ENCODE data around the gene SPIN2B. TPM values are rescaled to one million over a fixed set of nuclear protein-coding genes. Genes with fewer than 3 reads are reported as not detected.
"Not testable (repeated sequence)": the region's sequence is repeated elsewhere in the genome, so short reads cannot be mapped to it uniquely, and the experiment has no call there.

SPIN2B gene
- total RNA-seq, 2 experiments from 2014 or later: 14.2 to 14.3 TPM

- BruUV-seq (replicated peaks): no TSS peak
- Histone ChIP-seq H2AFZ (ENCODE audit: low read length) (no peak overlapping the region), H4K20me1 (ENCODE audit: insufficient read depth, low read length) (no peaks in the 10 kb centered on the region), H3K79me2 (ENCODE audit: insufficient read depth, low read depth, low read length) (peaks cover 6% of the 10 kb centered on the region; the same call in 1 of the 2 replicates), H3K36me3 (ENCODE audit: insufficient read depth, low read length) (no peaks in the 10 kb centered on the region), H3K4me1 (ENCODE audit: insufficient read depth, low read length, poor library complexity, severe bottlenecking) (no peaks in the 10 kb centered on the region), H3K27ac (ENCODE audit: low read depth, low read length, poor library complexity, severe bottlenecking) (no peak overlapping the region), H3K4me2 (ENCODE audit: low read length) (no peak overlapping the region), H3K9me3 (ENCODE audit: low read length) (no peaks in the 10 kb centered on the region), H3K4me3 (ENCODE audit: low read depth, low read length, poor library complexity, severe bottlenecking) (no peak overlapping the region), H3K9me2 (ENCODE audit: insufficient read depth, low read length) (no peaks in the 10 kb centered on the region)
- ChIA-PET POLR2A (no interaction called here), CTCF (ENCODE audit: unreplicated experiment) (no interaction called here)
- no peak for DNase-seq (ENCODE audit: low spot score)
- intact Hi-C loops (cut with micrococcal nuclease; ENCODE audit: unreplicated experiment): no loop called here
- TF ChIP-seq, protein P1, sequence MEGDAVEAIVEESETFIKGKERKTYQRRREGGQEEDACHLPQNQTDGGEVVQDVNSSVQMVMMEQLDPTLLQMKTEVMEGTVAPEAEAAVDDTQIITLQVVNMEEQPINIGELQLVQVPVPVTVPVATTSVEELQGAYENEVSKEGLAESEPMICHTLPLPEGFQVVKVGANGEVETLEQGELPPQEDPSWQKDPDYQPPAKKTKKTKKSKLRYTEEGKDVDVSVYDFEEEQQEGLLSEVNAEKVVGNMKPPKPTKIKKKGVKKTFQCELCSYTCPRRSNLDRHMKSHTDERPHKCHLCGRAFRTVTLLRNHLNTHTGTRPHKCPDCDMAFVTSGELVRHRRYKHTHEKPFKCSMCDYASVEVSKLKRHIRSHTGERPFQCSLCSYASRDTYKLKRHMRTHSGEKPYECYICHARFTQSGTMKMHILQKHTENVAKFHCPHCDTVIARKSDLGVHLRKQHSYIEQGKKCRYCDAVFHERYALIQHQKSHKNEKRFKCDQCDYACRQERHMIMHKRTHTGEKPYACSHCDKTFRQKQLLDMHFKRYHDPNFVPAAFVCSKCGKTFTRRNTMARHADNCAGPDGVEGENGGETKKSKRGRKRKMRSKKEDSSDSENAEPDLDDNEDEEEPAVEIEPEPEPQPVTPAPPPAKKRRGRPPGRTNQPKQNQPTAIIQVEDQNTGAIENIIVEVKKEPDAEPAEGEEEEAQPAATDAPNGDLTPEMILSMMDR (conservative IDR thresholded peaks at IDR 0.05; ENCODE audit: low read length): no peak
- TF ChIP-seq EZH2phosphoT487 (IDR thresholded peaks at IDR 0.05; ENCODE audit: borderline replicate concordance, low read depth, low read length): no peak
These were observed 1.9 kb downstream of the SPIN2B start for GRCh38 chrX:57119416-57119815.

GRCh38 chrX:57117566-57117965, 3.8 kb downstream of the SPIN2B start:
- H3K9me3 ChIP-seq (ENCODE audit: low read length); DNase-seq (ENCODE audit: low spot score); H3K79me2 ChIP-seq (ENCODE audit: insufficient read depth, low read depth, low read length); H3K4me3 ChIP-seq (ENCODE audit: low read depth, low read length, poor library complexity, severe bottlenecking); H2AFZ ChIP-seq (ENCODE audit: low read length); intact Hi-C loops (cut with micrococcal nuclease; ENCODE audit: unreplicated experiment); H3K4me2 ChIP-seq (ENCODE audit: low read length); H4K20me1 ChIP-seq (ENCODE audit: insufficient read depth, low read length); H3K9me2 ChIP-seq (ENCODE audit: insufficient read depth, low read length); H3K36me3 ChIP-seq (ENCODE audit: insufficient read depth, low read length); H3K4me1 ChIP-seq (ENCODE audit: insufficient read depth, low read length, poor library complexity, severe bottlenecking); H3K27ac ChIP-seq (ENCODE audit: low read depth, low read length, poor library complexity, severe bottlenecking); BruUV-seq (replicated peaks); POLR2A ChIA-PET; CTCF ChIA-PET (ENCODE audit: unreplicated experiment): not testable (repeated sequence)

GRCh38 chrX:57104921-57105398, 16.4 kb downstream of the SPIN2B start:
- no peak overlapping the region for H3K27ac ChIP-seq (ENCODE audit: low read depth, low read length, poor library complexity, severe bottlenecking)
- POLR2A ChIA-PET: no interaction called here
- no peaks in the 10 kb centered on the region for H3K79me2 ChIP-seq (ENCODE audit: insufficient read depth, low read depth, low read length)
- H3K4me2 ChIP-seq (ENCODE audit: low read length): no peak overlapping the region
- no peak overlapping the region for H3K4me3 ChIP-seq (ENCODE audit: low read depth, low read length, poor library complexity, severe bottlenecking)
- no peaks in the 10 kb centered on the region for H3K4me1 ChIP-seq (ENCODE audit: insufficient read depth, low read length, poor library complexity, severe bottlenecking)
- H2AFZ ChIP-seq (ENCODE audit: low read length): no peak overlapping the region
- H3K9me2 ChIP-seq (ENCODE audit: insufficient read depth, low read length): no peaks in the 10 kb centered on the region
- no peak for DNase-seq (ENCODE audit: low spot score)
- no peaks in the 10 kb centered on the region for H4K20me1 ChIP-seq (ENCODE audit: insufficient read depth, low read length)
- no TSS peak for BruUV-seq (replicated peaks)
- no peaks in the 10 kb centered on the region for H3K36me3 ChIP-seq (ENCODE audit: insufficient read depth, low read length)
- no peaks in the 10 kb centered on the region for H3K9me3 ChIP-seq (ENCODE audit: low read length)
- intact Hi-C loops (cut with micrococcal nuclease; ENCODE audit: unreplicated experiment): no loop called here
- TF ChIP-seq, protein P1 (conservative IDR thresholded peaks at IDR 0.05; ENCODE audit: low read length): no peak
- no peak for TF ChIP-seq EZH2phosphoT487 (IDR thresholded peaks at IDR 0.05; ENCODE audit: borderline replicate concordance, low read depth, low read length)
- CTCF ChIA-PET (ENCODE audit: unreplicated experiment): no interaction called here

All from OCI-LY7 (cell line).